HG03520 (cell line): ENCODE measurements around the gene RPL39L.
A peak's percentile ranks its signal among the peaks of the same experiment; 100 is the strongest.
"Not testable (repeated sequence)": the region's sequence is repeated elsewhere in the genome, so short reads cannot be mapped to it uniquely, and the experiment has no call there.

ENCODE experiments used
- ATAC-seq: cut with Tn5 transposase; IDR thresholded peaks from one replicate; pipeline ENCODE4 v1.9.1; 2021; ENCODE audit warnings: mild to moderate bottlenecking, moderate library complexity; ENCODE audit not compliant: unreplicated experiment

The RPL39L gene

GRCh38 chr3:187145149-187145895 lies 6.0 kb upstream of the RPL39L start:
- ATAC-seq, result no peak

- no peak for ATAC-seq
These were observed 578 bp upstream of the RPL39L start for GRCh38 chr3:187139895-187140253.

DNA sequence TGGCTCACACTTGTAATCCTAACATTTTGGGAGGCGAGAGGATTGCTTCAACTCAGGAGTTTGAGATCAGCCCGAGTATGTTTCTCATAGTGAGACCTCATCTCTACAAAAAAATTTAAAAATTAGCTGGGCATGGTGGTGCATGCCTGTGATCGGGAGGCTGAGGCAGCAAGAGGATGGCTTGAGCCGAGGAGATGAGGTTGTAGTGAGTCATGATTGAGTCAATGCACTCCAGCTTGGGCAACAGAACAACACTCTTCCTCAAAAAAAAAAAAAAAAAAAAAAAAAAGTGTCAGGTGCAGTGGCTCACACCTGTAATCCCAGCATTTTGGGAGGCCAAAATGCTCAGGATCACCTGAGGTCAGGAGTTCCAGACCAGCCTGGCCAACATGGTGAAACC lies 2.4 kb downstream of the RPL39L start:
- no peak for ATAC-seq

DNA sequence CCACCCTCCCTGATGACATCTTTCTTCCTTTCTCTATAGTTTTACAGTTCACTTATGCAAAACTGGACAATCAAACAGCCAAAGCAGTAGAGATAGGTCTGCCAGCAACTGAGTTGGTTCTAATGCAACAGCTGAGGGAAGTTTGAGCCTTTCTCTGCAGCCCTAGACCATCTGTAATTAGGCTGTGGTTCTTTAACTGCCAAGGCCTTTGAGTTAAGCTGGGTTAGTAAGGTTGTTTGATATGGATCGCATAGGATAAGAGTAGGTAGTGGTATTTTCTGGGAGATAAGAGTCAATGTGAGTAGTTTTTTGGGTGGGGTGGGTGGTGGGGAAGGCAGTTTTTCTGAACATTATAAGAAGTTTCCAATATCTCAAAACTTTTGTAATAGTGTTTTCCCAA lies 3.0 kb downstream of the RPL39L start:
- ATAC-seq, result no peak

GRCh38 chr3:187135172-187135690 lies 4.1 kb downstream of the RPL39L start:
- ATAC-seq, result not testable (repeated sequence)

- ATAC-seq, result not testable (repeated sequence)
These were observed 6.1 kb downstream of the RPL39L start for GRCh38 chr3:187133181-187133580.

DNA sequence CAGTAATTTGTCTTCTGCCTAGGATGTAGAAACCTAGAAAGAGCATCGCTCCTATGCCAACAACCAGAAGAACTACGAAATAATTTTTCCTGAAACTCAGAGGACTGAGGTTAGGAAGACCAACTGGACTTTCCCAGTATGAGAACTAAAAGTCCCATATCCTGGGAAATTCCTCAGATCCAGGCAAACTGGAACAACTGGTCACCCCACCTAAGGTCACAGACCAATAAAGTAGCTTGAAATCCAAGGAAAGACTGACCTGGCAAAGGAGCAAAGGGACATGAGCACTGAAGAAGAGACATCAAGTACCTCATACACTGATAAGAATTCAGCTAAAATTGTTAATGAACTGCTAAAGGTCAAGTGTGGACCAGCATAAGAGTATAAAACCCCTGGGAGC lies 6.6 kb downstream of the RPL39L start:
- no peak for ATAC-seq

GRCh38 chr3:187131981-187132380 lies 7.3 kb downstream of the RPL39L start:
- no peak for ATAC-seq

GRCh38 chr3:187130346-187131066 lies 8.8 kb downstream of the RPL39L start:
- peak; percentile 81 for ATAC-seq

GRCh38 chr3:187125319-187126031 lies 13.8 kb downstream of the RPL39L start:
- no peak for ATAC-seq

DNA sequence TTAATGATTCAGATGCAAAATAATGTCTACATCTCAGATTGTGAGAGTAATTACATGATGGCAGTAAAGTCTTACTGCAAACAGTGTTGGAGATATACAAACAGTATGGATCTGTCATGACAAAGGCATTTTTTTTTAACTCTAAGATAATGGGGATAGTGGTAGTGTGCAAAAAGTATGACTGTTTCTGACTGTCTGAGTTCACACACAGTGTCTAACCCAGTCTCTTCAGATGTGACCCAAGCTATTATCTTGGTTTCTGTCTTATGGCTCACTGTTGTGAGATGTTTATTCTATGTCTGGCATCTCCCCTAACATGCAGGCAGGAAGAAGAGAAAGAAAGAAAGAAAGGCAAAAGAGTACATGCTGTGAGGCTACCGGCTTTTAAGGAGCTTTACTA lies 17.0 kb downstream of the RPL39L start:
- no peak for ATAC-seq

DNA sequence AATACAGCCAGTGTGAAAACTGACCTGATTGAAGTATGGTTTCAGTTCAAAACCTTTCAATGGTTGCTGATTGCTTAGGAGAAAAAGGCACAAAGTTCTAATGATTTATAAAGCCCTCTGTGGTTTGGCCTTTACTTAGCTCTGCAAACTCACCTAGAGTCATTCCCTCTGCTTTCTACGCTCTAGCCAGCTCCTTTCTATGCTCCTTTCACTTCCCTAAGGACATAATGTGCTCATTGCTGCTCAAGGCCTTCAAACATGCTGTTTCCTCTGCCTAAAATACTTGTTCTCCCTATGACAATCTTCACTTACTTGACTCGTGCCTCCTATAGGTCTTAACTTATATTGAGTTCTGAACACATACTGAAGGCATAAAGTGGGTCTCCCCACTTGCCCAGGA lies 19.0 kb downstream of the RPL39L start:
- ATAC-seq, result no peak

GRCh38 chr3:187114511-187114910 lies 24.8 kb downstream of the RPL39L start:
- no peak for ATAC-seq

GRCh38 chr3:187112934-187113793 lies 26.1 kb downstream of the RPL39L start:
- no peak for ATAC-seq

DNA sequence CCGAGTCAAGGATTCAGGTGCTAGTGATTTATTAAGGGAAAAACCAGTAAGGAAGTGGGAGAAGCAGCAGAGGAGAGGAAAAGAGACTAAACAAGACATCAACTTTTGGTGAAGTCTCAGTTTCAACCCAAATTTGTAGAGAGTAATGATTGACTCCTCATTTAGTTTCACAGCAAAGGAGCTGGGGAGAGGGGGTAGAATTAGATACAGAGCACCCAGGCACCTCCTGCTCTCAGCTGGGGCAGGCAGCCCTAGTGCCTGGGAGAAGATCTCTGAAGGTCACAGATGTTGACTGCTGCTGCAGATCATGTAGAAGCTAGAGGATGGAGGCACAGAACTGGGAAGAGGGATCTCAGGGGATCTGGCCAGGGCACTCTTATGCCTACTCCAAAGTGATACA lies 29.1 kb downstream of the RPL39L start:
- no peak for ATAC-seq

DNA sequence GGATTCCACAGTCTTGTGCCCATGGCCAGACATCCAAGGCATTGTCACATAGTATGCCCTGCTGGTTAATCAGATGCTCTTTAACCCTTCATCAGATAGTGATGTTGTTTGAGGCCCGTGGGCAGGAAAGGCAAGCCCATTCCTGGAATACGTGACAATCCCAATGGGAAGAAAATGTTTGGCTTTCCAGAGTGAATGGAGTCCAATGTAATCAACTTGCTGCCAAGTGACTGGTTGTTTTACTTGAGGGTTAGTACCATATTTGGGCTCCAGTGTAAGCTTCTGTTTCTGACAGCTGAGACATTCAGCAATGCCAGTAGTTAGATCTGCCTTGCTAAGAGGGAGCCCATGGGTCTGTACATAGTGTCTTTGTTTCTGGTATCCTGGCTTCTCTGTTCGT lies 31.3 kb downstream of the RPL39L start:
- no peak for ATAC-seq

DNA sequence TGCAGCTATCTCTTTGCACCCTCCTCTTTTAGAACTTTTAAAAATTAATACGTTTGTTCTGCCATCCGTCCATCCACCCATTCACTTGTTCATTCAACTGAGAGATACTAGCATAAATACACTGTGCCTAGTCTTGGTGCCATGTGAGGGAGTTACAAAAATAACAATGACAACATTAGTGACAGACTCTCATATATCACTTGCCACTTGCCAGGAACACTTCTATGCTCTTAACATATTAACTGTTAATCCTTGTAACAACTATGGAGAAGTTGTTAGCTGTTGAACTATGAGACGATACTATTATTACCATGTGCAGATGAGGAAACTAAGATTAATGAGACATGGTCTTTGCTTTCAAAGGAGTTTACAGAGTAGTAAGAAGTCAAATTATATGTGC lies 33.6 kb downstream of the RPL39L start:
- ATAC-seq, result no peak

- ATAC-seq, result no peak
These were observed 34.4 kb downstream of the RPL39L start for GRCh38 chr3:187104933-187105332.

GRCh38 chr3:187104342-187104741 lies 35.0 kb downstream of the RPL39L start:
- no peak for ATAC-seq

- ATAC-seq, result no peak
These were observed 36.0 kb downstream of the RPL39L start for GRCh38 chr3:187103251-187103650.
